Chondrocyte (in vitro differentiated cells): ENCODE results near the gene ATP8A1. TPM values are rescaled to one million over a fixed set of nuclear protein-coding genes. Genes with fewer than 3 reads are reported as not detected.
"Not testable (repeated sequence)": the region's sequence is repeated elsewhere in the genome, so short reads cannot be mapped to it uniquely, and the experiment has no call there.

Experiments
- DNase-seq: peaks from one replicate; pipeline ENCODE4 v3.0.0; 2021; ENCODE audit warnings: mixed read lengths, low spot score
- H3K27ac Mint-ChIP-seq: one replicate; pipeline ENCODE4 v1.8.0; 2021; ENCODE audit warnings: mild to moderate bottlenecking, moderate library complexity, mixed read lengths; ENCODE audit not compliant: unreplicated experiment
- H3K27me3 Mint-ChIP-seq: 2 replicates; pipeline ENCODE4 v1.8.0; 2021; ENCODE audit warnings: low read depth, mixed read lengths
- H3K36me3 Mint-ChIP-seq: 2 replicates; pipeline ENCODE4 v1.8.0; 2021; ENCODE audit warnings: low read depth, mixed read lengths
- H3K4me1 Mint-ChIP-seq: 2 replicates; pipeline ENCODE4 v1.8.0; 2021; ENCODE audit warnings: low read depth, mild to moderate bottlenecking, mixed read lengths
- H3K4me3 Mint-ChIP-seq: one replicate; pipeline ENCODE4 v1.8.0; 2021; ENCODE audit warnings: mild to moderate bottlenecking, moderate library complexity, mixed read lengths; ENCODE audit not compliant: unreplicated experiment
- H3K9me3 Mint-ChIP-seq: 2 replicates; pipeline ENCODE4 v1.8.0; 2021; ENCODE audit warnings: low read depth, mixed read lengths
- CTCF ChIP-seq: fragments of 200-600 bp; sonication (generic); IDR thresholded peaks from 2 replicates; pipeline ENCODE4 v1.5.0; 2021; ENCODE audit warnings: antibody characterized with exemption, mild to moderate bottlenecking, moderate library complexity
- total RNA-seq: library from RNA; stranded (reverse); gene quantifications from 3 replicates; pipeline ENCODE4 v1.2.1, GENCODE V29; 2021

Gene ATP8A1
- total RNA-seq, 1 donor from 2014 or later = 0.25 TPM

- no peak overlapping the region for H3K27ac Mint-ChIP-seq
- no peaks in the 10 kb centered on the region for H3K9me3 Mint-ChIP-seq
- H3K27me3 Mint-ChIP-seq = peaks cover 17% of the 10 kb centered on the region
- DNase-seq = no peak
- no peaks in the 10 kb centered on the region for H3K36me3 Mint-ChIP-seq
- peaks cover 2% of the 10 kb centered on the region for H3K4me1 Mint-ChIP-seq
- H3K4me3 Mint-ChIP-seq = no peak overlapping the region
- no peak for TF ChIP-seq CTCF
Observed at GRCh38 chr4:42488554-42488953, 168.4 kb downstream of the ATP8A1 start.

GRCh38 chr4:42488114-42488513, 168.8 kb downstream of the ATP8A1 start:
- TF ChIP-seq CTCF = no peak
- no peak overlapping the region for H3K27ac Mint-ChIP-seq
- no peak for DNase-seq
- H3K9me3 Mint-ChIP-seq = no peaks in the 10 kb centered on the region
- peaks cover 4% of the 10 kb centered on the region for H3K4me1 Mint-ChIP-seq
- peaks cover 17% of the 10 kb centered on the region for H3K27me3 Mint-ChIP-seq
- H3K36me3 Mint-ChIP-seq = no peaks in the 10 kb centered on the region
- H3K4me3 Mint-ChIP-seq = no peak overlapping the region

- Mint-ChIP-seq H3K9me3 (no peaks in the 10 kb centered on the region), H3K27ac (no peak overlapping the region), H3K27me3 (peaks cover 17% of the 10 kb centered on the region), H3K36me3 (no peaks in the 10 kb centered on the region), H3K4me1 (peaks cover 12% of the 10 kb centered on the region), H3K4me3 (no peak overlapping the region)
- DNase-seq = no peak
- TF ChIP-seq CTCF = no peak
Observed at GRCh38 chr4:42487230-42487629, 169.7 kb downstream of the ATP8A1 start.

- H3K4me3 Mint-ChIP-seq, DNase-seq, H3K36me3 Mint-ChIP-seq, H3K27ac Mint-ChIP-seq, H3K9me3 Mint-ChIP-seq: not testable (repeated sequence)
- Mint-ChIP-seq H3K27me3 (peaks cover 17% of the 10 kb centered on the region), H3K4me1 (peaks cover 14% of the 10 kb centered on the region)
Observed at GRCh38 chr4:42486156-42486555, 170.7 kb downstream of the ATP8A1 start.

GRCh38 chr4:42484630-42485029, 172.3 kb downstream of the ATP8A1 start:
- DNase-seq = no peak
- H3K4me3 Mint-ChIP-seq = no peak overlapping the region
- peaks cover 11% of the 10 kb centered on the region for H3K27me3 Mint-ChIP-seq
- H3K4me1 Mint-ChIP-seq = peaks cover 19% of the 10 kb centered on the region
- TF ChIP-seq CTCF = no peak
- H3K27ac Mint-ChIP-seq = no peak overlapping the region
- no peaks in the 10 kb centered on the region for H3K36me3 Mint-ChIP-seq
- no peaks in the 10 kb centered on the region for H3K9me3 Mint-ChIP-seq
